HepG2 (cell line): Measurements from ENCODE around the gene OCSTAMP. TPM values are rescaled to one million over a fixed set of nuclear protein-coding genes. Genes with fewer than 3 reads are reported as not detected.

Source experiments
- FOXK2 ChIP-seq: fragments of 450-650 bp; IDR thresholded peaks from 2 replicates; pipeline ENCODE4 v1.6.1; 2016
- MBD4 ChIP-seq: IDR thresholded peaks from 2 replicates; pipeline ENCODE4 v1.6.1; 2012; ENCODE audit warnings: low read length, inconsistent platforms, borderline replicate concordance
- POLR2AphosphoS2 ChIP-seq: IDR thresholded peaks from 2 replicates; pipeline ENCODE4 v1.6.1; 2011; ENCODE audit warnings: low read depth, low read length, improper control_type of control experiment
- RARA ChIP-seq: IDR thresholded peaks from 2 replicates; pipeline ENCODE4 v1.6.1; 2016; ENCODE audit warnings: missing genetic modification reagents, missing compliant biosample characterization
- ZNF407 ChIP-seq: sonication (generic); formaldehyde crosslinking; IDR thresholded peaks from one replicate; pipeline ENCODE4 v1.5.1; 2020; ENCODE audit warnings: mild to moderate bottlenecking, missing genetic modification reagents; ENCODE audit errors: not compliant biosample characterization
- ZNF629 ChIP-seq: sonication (generic); formaldehyde crosslinking; conservative IDR thresholded peaks from 2 replicates; pipeline ENCODE4 v1.5.0; 2020; ENCODE audit warnings: missing genetic modification reagents
- ZNF670 ChIP-seq: sonication (generic); formaldehyde crosslinking; IDR thresholded peaks from 2 replicates; pipeline ENCODE4 v1.8.0; 2022; ENCODE audit warnings: mild to moderate bottlenecking, missing genetic modification reagents, borderline replicate concordance
- ZNF691 ChIP-seq: sonication (generic); formaldehyde crosslinking; IDR thresholded peaks from 2 replicates; pipeline ENCODE4 v1.4.0; 2020; ENCODE audit warnings: missing genetic modification reagents, low read depth, mild to moderate bottlenecking, borderline replicate concordance
- ZNF790 ChIP-seq: sonication (generic); formaldehyde crosslinking; IDR thresholded peaks from 2 replicates; pipeline ENCODE4 v1.8.0; 2022; ENCODE audit warnings: missing genetic modification reagents, mild to moderate bottlenecking, borderline replicate concordance
- polyA plus RNA-seq, 8 experiments: library from polyadenylated mRNA; depleted of rRNA in 3 of 8; stranded (reverse) in 7 of 8; unstranded in 1 of 8; fragments of >200 nt; fragmentation: Illumina TruSeq in 4 of 8; extraction: Trizol in 4 of 8; gene quantifications; 2 replicates each; pipeline versions ENCODE4 v1.2.1 to v1.2.3, GENCODE V29; 2011 to 2016; ENCODE audit warnings: low read depth in 4 of 8, missing spikeins in 1 of 8, mixed read lengths in 1 of 8; ENCODE audit not compliant: insufficient read depth in 1 of 8
- total RNA-seq, 5 experiments: library from RNA; depleted of rRNA; stranded (reverse); fragments of >200 nt; fragmentation: Illumina TruSeq; extraction: Trizol; gene quantifications; 2 replicates each; pipeline ENCODE4 v1.2.3, GENCODE V29; 2016; ENCODE audit warnings: low read depth in 1 of 5
- TF ChIP-seq, protein P1 (sequence below): sonication (generic); formaldehyde crosslinking; IDR thresholded peaks from 2 replicates; pipeline ENCODE4 v1.5.0; 2020; ENCODE audit warnings: mild to moderate bottlenecking, missing genetic modification reagents
- TF ChIP-seq, protein P2 (sequence below): sonication (generic); formaldehyde crosslinking; IDR thresholded peaks from 2 replicates; pipeline ENCODE4 v1.9.0; 2022; ENCODE audit warnings: low read depth, missing genetic modification reagents
- TF ChIP-seq, protein P3 (sequence below): sonication (generic); formaldehyde crosslinking; IDR thresholded peaks from 2 replicates; pipeline ENCODE4 v1.4.0; 2020; ENCODE audit warnings: missing genetic modification reagents, mild to moderate bottlenecking, borderline replicate concordance
- TF ChIP-seq, protein P4 (sequence below): sonication (generic); formaldehyde crosslinking; IDR thresholded peaks from 2 replicates; pipeline ENCODE4 v1.4.0; 2020; ENCODE audit warnings: missing genetic modification reagents

Gene OCSTAMP
- total and polyA plus RNA-seq, 2 of the 13 experiments (the other 11 are each of a cell fraction or from before 2014, with no cell fraction given) = not detected

DNA sequence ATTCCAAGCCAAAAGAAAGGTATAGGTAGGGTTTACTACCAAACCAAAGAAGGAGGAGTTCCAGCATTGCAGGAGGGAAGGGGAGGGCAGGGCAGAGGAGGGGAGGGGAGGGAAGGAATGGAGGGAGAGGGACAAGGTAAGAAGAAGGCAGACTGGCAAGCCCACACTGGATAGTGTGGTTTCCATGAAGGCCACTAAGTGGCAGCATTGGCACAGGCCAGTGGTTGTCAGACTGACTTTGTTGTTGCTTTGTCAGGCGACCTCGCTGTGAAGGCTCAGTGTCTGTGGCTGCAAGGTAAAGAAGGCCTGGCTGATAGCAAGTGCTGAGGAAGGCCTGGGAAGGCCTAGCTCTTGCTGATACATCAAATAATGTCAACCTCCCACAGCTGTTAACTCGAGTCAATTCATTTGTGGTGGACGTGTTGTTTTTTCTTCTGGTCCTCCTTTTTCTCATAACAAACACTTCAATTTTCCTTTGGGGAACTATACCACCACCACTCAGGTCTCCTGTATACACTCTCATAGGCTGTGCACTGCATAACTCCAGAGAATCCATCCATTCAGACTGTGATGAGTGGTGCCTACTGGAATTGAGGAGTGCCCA lies 29.4 kb downstream of the OCSTAMP start (continued):
- TF ChIP-seq, protein P1, sequence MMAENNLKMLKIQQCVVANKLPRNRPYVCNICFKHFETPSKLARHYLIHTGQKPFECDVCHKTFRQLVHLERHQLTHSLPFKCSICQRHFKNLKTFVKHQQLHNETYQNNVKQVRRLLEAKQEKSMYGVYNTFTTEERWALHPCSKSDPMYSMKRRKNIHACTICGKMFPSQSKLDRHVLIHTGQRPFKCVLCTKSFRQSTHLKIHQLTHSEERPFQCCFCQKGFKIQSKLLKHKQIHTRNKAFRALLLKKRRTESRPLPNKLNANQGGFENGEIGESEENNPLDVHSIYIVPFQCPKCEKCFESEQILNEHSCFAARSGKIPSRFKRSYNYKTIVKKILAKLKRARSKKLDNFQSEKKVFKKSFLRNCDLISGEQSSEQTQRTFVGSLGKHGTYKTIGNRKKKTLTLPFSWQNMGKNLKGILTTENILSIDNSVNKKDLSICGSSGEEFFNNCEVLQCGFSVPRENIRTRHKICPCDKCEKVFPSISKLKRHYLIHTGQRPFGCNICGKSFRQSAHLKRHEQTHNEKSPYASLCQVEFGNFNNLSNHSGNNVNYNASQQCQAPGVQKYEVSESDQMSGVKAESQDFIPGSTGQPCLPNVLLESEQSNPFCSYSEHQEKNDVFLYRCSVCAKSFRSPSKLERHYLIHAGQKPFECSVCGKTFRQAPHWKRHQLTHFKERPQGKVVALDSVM (CRISPR knock-in tag) = no peak
- TF ChIP-seq, protein P2, sequence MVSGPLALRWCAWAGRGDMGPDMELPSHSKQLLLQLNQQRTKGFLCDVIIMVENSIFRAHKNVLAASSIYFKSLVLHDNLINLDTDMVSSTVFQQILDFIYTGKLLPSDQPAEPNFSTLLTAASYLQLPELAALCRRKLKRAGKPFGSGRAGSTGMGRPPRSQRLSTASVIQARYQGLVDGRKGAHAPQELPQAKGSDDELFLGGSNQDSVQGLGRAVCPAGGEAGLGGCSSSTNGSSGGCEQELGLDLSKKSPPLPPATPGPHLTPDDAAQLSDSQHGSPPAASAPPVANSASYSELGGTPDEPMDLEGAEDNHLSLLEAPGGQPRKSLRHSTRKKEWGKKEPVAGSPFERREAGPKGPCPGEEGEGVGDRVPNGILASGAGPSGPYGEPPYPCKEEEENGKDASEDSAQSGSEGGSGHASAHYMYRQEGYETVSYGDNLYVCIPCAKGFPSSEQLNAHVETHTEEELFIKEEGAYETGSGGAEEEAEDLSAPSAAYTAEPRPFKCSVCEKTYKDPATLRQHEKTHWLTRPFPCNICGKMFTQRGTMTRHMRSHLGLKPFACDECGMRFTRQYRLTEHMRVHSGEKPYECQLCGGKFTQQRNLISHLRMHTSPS = 0 out of 2 replicates have a peak, but pooled peaks have one; percentile 32
- TF ChIP-seq ZNF670 (CRISPR knock-in tag) (no peak), FOXK2 (no peak), RARA (CRISPR knock-in tag) (no peak), POLR2AphosphoS2 (no peak), MBD4 (no peak), ZNF790 (CRISPR knock-in tag) (no peak), ZNF629 (CRISPR knock-in tag) (no peak), ZNF407 (CRISPR knock-in tag) (no peak), ZNF691 (CRISPR knock-in tag) (peak; percentile 77; the same call in 1 of the 2 replicates)
- TF ChIP-seq, protein P3, sequence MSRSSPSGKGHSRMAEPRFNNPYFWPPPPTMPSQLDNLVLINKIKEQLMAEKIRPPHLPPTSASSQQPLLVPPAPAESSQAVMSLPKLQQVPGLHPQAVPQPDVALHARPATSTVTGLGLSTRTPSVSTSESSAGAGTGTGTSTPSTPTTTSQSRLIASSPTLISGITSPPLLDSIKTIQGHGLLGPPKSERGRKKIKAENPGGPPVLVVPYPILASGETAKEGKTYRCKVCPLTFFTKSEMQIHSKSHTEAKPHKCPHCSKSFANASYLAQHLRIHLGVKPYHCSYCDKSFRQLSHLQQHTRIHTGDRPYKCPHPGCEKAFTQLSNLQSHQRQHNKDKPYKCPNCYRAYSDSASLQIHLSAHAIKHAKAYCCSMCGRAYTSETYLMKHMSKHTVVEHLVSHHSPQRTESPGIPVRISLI (CRISPR knock-in tag) = no peak
- TF ChIP-seq, protein P4, sequence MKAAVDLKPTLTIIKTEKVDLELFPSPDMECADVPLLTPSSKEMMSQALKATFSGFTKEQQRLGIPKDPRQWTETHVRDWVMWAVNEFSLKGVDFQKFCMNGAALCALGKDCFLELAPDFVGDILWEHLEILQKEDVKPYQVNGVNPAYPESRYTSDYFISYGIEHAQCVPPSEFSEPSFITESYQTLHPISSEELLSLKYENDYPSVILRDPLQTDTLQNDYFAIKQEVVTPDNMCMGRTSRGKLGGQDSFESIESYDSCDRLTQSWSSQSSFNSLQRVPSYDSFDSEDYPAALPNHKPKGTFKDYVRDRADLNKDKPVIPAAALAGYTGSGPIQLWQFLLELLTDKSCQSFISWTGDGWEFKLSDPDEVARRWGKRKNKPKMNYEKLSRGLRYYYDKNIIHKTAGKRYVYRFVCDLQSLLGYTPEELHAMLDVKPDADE (CRISPR knock-in tag) = no peak
